ENCODE results near the gene EGFR. TPM values are rescaled to one million over a fixed set of nuclear protein-coding genes. Genes with fewer than 3 reads are reported as not detected.

Gene EGFR
- total RNA-seq, 1 donor from 2014 or later = 19.4 TPM

DNA sequence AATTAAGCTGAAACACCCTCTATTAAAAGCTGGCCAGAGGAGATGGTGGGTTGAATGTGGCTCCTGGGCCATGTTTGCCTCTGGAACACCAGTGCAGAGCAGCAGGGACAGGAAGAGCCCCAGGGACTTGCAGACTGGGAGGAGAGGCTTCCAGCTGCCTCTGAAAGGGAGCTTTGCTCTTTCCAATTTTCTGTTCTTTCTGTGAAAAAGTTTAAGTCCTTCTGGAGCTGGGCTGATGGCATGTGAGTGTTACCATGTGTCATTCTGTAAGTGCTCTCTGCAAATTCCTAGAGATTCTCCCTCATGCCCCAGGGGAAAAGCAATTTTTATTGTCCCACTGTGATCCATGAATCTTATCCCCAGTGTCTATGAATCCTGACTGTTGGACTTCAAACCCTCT lies 233.6 kb downstream of the EGFR start:
- H3K27ac Mint-ChIP-seq = no peak overlapping the region
- no peak for TF ChIP-seq CTCF (IDR thresholded peaks at IDR 0.05; ENCODE audit: unreplicated experiment)
- peaks cover 52% of the 10 kb centered on the region for H3K27me3 Mint-ChIP-seq (ENCODE audit: low read depth)

GRCh38 chr7:55253188-55253587 lies 234.4 kb downstream of the EGFR start:
- Mint-ChIP-seq H3K4me3 (no peak overlapping the region), H3K9me3 (no peaks in the 10 kb centered on the region), H3K4me1 (peaks cover 7% of the 10 kb centered on the region), H3K27ac (no peak overlapping the region), H3K27me3 (ENCODE audit: low read depth) (peaks cover 55% of the 10 kb centered on the region), H3K36me3 (no peaks in the 10 kb centered on the region)
- no peak for TF ChIP-seq CTCF (IDR thresholded peaks at IDR 0.05; ENCODE audit: unreplicated experiment)
- DNase-seq (ENCODE audit: low spot score in 2 of 2, unreplicated experiment in 2 of 2) = no peak

More for the DNA sequence above, 233.6 kb downstream of the EGFR start:
- Mint-ChIP-seq H3K4me1 (peaks cover 7% of the 10 kb centered on the region), H3K9me3 (no peaks in the 10 kb centered on the region), H3K36me3 (no peaks in the 10 kb centered on the region), H3K4me3 (no peak overlapping the region)
- no peak for DNase-seq (ENCODE audit: low spot score in 2 of 2, unreplicated experiment in 2 of 2)

DNA sequence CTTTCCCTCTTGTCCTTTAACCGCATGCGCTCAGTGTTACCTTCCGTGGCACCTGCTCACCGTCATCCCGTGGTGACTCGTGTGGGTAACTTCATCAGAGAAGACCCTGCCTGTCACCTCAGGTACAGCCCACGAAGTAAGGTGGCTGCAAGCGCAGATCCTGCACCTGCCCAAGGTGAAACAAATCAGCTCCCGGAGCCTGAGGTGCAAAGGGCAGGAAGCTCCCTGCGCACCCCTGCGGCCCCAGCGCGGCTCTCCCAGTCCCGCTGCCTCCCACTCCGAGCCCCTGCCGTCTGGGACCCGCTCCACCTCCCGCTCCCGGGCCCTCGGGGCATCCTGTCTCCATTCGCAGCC lies 235.4 kb downstream of the EGFR start:
- H3K27ac Mint-ChIP-seq = no peak overlapping the region
- H3K27me3 Mint-ChIP-seq (ENCODE audit: low read depth) = peaks cover 60% of the 10 kb centered on the region
- H3K4me1 Mint-ChIP-seq = peaks cover 7% of the 10 kb centered on the region
- TF ChIP-seq CTCF (IDR thresholded peaks at IDR 0.05; ENCODE audit: unreplicated experiment) = no peak
- no peaks in the 10 kb centered on the region for H3K36me3 Mint-ChIP-seq
- H3K4me3 Mint-ChIP-seq = peak overlapping the region; percentile 67
- DNase-seq (ENCODE audit: low spot score in 2 of 2, unreplicated experiment in 2 of 2) = no peak
- H3K9me3 Mint-ChIP-seq = no peaks in the 10 kb centered on the region

DNA sequence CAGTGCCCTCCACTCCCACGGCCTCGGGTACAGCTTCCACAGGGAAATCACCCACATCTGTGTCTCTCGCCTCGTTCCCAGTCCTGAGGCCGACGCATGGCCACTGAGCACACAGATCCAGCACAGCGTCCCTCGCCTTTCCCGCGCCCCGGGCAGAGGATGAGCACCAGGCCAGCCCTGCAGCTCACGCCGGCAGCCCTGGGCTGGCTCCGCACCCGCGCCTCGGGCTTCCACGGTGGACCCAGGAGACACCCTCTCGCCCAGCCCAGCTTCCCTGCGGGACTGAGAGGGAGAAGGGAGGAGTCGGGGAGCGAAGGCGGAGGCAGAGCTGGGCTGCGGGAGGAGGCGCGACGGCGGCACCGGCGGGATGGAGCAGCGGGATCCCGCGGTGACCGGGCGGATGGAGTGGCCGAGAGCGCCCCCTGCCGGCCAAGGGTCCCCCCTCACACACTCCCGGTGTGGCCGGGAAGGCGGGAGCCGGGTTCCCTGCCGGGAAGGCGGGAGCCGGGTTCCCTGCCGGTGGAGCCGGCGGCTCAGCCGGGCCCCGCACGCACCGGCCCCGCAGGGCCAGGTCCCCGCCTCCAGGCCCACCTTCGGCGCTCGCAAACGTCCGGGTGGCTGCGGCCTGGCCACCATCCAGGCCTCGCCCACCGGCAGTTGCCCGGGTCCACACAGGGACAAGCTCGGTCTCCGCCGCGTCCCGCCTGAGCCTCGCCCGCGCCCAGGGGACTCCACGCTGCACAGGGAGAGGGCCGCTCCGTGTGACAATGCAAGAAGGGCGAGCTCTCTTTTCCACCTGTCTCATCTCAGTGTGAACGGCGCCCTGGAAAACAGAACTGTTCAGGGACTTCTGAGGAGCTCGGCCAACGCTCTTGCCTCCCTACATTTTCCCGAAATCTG lies 236.0 kb downstream of the EGFR start:
- peak overlapping the region; percentile 83 for H3K4me3 Mint-ChIP-seq
- peaks cover 60% of the 10 kb centered on the region for H3K27me3 Mint-ChIP-seq (ENCODE audit: low read depth)
- H3K27ac Mint-ChIP-seq = peak overlapping the region; percentile 83
- H3K4me1 Mint-ChIP-seq = peaks cover 7% of the 10 kb centered on the region
- peak; percentile 97 for TF ChIP-seq CTCF (IDR thresholded peaks at IDR 0.05; ENCODE audit: unreplicated experiment)
- no peaks in the 10 kb centered on the region for H3K9me3 Mint-ChIP-seq
- peak; percentile 84 to 97 for DNase-seq (ENCODE audit: low spot score in 2 of 2, unreplicated experiment in 2 of 2)
- H3K36me3 Mint-ChIP-seq = no peaks in the 10 kb centered on the region

DNA sequence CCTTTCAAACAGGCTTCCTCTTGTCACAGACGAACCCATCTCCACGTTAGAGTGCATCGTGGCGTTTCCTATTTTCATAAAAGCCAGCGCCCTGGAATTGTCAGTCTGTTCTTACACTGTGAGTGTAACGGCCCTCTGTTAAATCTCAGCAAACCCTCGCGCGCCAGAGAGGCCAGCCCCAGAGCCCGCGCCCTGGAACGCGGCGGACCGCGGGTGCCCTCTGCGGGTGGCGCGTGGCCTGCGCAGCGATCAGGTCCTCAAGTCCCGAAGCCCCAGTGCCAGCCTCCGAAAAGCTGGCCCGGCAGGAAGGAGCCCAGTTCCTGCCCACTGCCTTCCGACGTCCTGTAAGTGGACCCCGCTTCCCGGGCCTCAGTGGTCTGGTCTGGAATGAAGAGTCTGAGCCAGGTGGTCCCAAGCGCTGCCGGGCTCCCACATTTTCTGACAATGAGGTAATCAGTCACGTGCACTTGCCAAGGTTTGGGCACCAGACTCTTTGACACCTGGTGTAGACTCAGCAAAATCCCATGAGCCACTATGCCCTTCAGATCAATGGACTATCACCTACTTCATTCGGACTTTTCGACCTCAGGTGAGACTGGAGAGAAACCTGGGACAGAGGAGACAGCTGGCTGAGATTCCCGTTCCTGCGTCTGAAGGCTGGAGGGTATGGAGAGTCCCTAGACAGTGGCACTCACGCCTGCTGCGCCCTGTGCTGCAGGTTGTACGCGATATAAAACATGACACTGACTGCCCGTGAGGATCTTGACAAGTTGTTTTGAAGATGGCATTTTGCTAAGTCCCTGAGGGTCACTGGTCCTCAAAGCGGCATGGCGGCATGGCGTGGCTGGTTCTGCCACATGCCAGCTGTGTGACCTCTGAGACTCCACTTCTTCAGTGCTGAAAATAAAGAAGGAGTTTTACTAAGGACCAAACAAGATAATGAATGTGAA lies 237.0 kb downstream of the EGFR start:
- Mint-ChIP-seq H3K36me3 (no peaks in the 10 kb centered on the region), H3K27ac (peak overlapping the region; percentile 83), H3K9me3 (no peaks in the 10 kb centered on the region), H3K4me3 (peak overlapping the region; percentile 83), H3K4me1 (peaks cover 7% of the 10 kb centered on the region), H3K27me3 (ENCODE audit: low read depth) (peaks cover 60% of the 10 kb centered on the region)
- TF ChIP-seq CTCF (IDR thresholded peaks at IDR 0.05; ENCODE audit: unreplicated experiment) = peak; percentile 31
- peak; percentile 61 to 86 for DNase-seq (ENCODE audit: low spot score in 2 of 2, unreplicated experiment in 2 of 2)

Data from mesothelial cell of epicardium (in vitro differentiated cells).